ENCODE data around the gene ZNF775.

ZNF775 gene

DNA sequence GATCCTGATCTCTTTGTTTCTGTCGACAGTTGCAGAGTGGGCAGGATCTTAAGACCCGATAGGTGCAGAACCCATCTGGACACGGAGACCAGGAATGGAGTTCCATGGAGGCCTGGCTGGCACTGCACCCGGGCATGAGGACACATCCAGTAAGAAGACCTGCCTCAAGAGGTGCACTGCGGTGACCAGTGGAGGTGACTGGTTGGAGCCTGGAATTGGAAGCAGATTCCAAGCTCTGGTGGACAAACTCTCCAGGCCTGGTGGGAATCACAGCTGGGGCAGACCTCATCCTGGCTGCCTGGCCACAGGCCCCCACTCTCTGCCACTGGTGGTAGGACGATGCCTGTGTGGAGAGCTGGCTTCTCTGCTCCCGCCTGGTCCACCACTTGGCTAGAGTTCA, 31.0 kb downstream of the ZNF775 start:
- Histone ChIP-seq H3K4ac (ENCODE audit: low read depth, low read length) (no peak overlapping the region), H3K36me3 (ENCODE audit: control insufficient read depth, insufficient read depth, low read length) (no peaks in the 10 kb centered on the region), H3K4me1 (ENCODE audit: control insufficient read depth, low read depth, low read length) (no peaks in the 10 kb centered on the region), H3K4me2 (ENCODE audit: low read length) (no peak overlapping the region), H4K5ac (ENCODE audit: low read length) (no peak overlapping the region), H3K23ac (ENCODE audit: low read length) (no peak overlapping the region), H3K18ac (ENCODE audit: low read length) (no peak overlapping the region), H3K56ac (ENCODE audit: low read length) (no peak overlapping the region), H2BK15ac (replicated peaks; ENCODE audit: low read depth) (no peak overlapping the region), H3K9ac (ENCODE audit: low read length) (no peak overlapping the region), H3K79me2 (ENCODE audit: control insufficient read depth, insufficient read depth, low read length) (no peaks in the 10 kb centered on the region), H3K27ac (ENCODE audit: low read depth, low read length) (no peak overlapping the region), H3K27me3 (ENCODE audit: insufficient read depth, low read length, poor library complexity) (no peaks in the 10 kb centered on the region), H3K79me1 (ENCODE audit: low read length) (no peaks in the 10 kb centered on the region), H2BK5ac (ENCODE audit: low read length) (no peak overlapping the region), H4K8ac (ENCODE audit: low read depth, low read length) (no peak overlapping the region), H2BK120ac (ENCODE audit: low read depth, low read length) (no peak overlapping the region), H2AK5ac (ENCODE audit: low read length) (no peak overlapping the region), H3K4me3 (ENCODE audit: low read length) (no peak overlapping the region)
- no CpG with 5 or more reads among the region's 7 CpGs for WGBS (ENCODE audit: extremely low coverage, insufficient coverage, low lambda C conversion rate)
- no peak for DNase-seq

DNA sequence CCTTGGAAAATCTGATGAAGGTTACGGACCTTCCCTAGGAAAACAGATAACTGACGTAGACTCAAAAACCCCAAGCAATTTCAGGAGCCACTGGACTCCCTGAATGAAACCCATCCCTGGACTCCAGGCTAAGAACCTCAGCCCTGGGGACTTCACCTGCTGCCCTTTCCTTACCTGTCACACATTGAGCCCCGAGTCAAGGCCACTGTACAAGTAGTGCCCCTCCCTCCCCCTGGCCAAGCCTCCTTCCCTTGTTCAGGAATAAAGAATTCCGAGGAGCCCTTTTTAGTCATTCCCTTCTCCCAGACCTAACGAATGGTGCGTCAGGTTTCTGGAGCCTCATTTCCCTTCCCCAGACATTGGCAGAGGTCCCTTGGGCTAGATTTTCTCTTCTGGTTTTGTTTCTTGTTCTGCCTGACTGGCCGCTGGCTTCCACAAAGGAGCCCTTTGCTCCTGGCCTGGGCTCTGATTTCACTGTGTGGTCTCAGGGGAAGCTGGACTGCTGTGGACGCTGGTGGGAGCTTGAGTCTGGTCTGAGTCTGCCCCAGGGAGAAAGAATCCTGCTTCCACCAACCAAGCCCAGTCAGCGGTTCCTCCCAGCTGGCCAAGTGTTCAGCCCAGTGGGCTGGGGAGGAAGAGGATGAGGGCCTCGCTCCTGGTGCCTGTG, 31.7 kb downstream of the ZNF775 start:
- Histone ChIP-seq H2AK5ac (ENCODE audit: low read length) (no peak overlapping the region), H2BK5ac (ENCODE audit: low read length) (no peak overlapping the region), H3K79me2 (ENCODE audit: control insufficient read depth, insufficient read depth, low read length) (no peaks in the 10 kb centered on the region), H3K9ac (ENCODE audit: low read length) (no peak overlapping the region), H3K18ac (ENCODE audit: low read length) (no peak overlapping the region), H3K4ac (ENCODE audit: low read depth, low read length) (no peak overlapping the region), H3K56ac (ENCODE audit: low read length) (no peak overlapping the region), H3K23ac (ENCODE audit: low read length) (no peak overlapping the region), H4K8ac (ENCODE audit: low read depth, low read length) (no peak overlapping the region), H3K4me2 (ENCODE audit: low read length) (no peak overlapping the region), H3K27me3 (ENCODE audit: insufficient read depth, low read length, poor library complexity) (no peaks in the 10 kb centered on the region), H2BK120ac (ENCODE audit: low read depth, low read length) (no peak overlapping the region), H3K36me3 (ENCODE audit: control insufficient read depth, insufficient read depth, low read length) (no peaks in the 10 kb centered on the region), H3K4me1 (ENCODE audit: control insufficient read depth, low read depth, low read length) (no peaks in the 10 kb centered on the region), H3K79me1 (ENCODE audit: low read length) (no peaks in the 10 kb centered on the region), H3K27ac (ENCODE audit: low read depth, low read length) (no peak overlapping the region), H3K4me3 (ENCODE audit: low read length) (no peak overlapping the region), H4K5ac (ENCODE audit: low read length) (no peak overlapping the region), H2BK15ac (replicated peaks; ENCODE audit: low read depth) (no peak overlapping the region)
- no CpG with 5 or more reads among the region's 10 CpGs for WGBS (ENCODE audit: extremely low coverage, insufficient coverage, low lambda C conversion rate)
- DNase-seq = no peak

DNA sequence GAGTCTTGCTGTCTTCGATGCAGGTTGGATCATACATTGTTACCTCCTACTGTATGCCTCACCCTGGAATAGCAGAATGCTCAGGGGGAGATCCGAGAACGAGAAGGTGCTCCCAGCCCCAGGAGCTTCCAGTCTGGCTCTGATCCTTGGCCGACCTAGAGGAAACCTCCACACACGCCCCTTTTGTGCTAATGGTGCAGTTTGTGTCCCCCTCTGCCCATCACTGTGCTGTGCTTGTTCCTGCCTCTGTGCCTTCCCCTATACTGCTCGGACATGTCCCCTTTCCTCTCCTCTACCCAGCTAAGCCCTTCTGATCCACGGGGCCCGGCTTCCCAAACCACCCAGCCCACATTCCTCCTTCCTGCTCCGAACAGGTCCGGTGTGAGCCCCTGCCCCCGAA, 32.5 kb downstream of the ZNF775 start:
- WGBS (ENCODE audit: extremely low coverage, insufficient coverage, low lambda C conversion rate) = no CpG with 5 or more reads among the region's 11 CpGs

DNA sequence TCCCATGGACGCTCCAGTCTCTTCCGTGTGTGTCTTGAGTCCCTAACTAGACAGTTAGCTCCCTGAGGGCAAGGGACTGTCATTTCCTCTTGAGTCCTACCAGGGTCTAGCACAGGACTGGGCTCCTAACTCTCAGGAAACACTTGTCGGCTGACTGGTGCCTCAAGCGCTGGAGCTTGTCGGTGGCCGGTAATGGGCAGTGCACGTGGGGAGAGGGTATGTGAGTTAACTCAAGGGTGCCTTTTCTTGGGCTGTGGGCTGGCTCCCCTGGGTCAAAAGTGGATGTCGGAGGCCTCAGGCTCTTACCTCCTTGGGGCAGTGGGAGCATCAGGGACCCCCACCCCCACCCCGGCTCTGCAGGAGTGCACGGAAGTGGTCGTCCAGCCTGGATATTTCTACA, 32.9 kb downstream of the ZNF775 start:
- H3K4me2 ChIP-seq (ENCODE audit: low read length) = no peak overlapping the region
- no peak overlapping the region for H2BK5ac ChIP-seq (ENCODE audit: low read length)
- H4K5ac ChIP-seq (ENCODE audit: low read length) = no peak overlapping the region
- no CpG with 5 or more reads among the region's 11 CpGs for WGBS (ENCODE audit: extremely low coverage, insufficient coverage, low lambda C conversion rate)
- no peak overlapping the region for H3K56ac ChIP-seq (ENCODE audit: low read length)
- H3K23ac ChIP-seq (ENCODE audit: low read length) = no peak overlapping the region
- H2BK15ac ChIP-seq (replicated peaks; ENCODE audit: low read depth) = no peak overlapping the region
- no peak overlapping the region for H3K27ac ChIP-seq (ENCODE audit: low read depth, low read length)
- no peak overlapping the region for H2BK120ac ChIP-seq (ENCODE audit: low read depth, low read length)
- H3K18ac ChIP-seq (ENCODE audit: low read length) = no peak overlapping the region
- H3K4me1 ChIP-seq (ENCODE audit: control insufficient read depth, low read depth, low read length) = no peaks in the 10 kb centered on the region
- no peak overlapping the region for H3K4me3 ChIP-seq (ENCODE audit: low read length)
- no peak for DNase-seq
- no peak overlapping the region for H2AK5ac ChIP-seq (ENCODE audit: low read length)
- H3K79me2 ChIP-seq (ENCODE audit: control insufficient read depth, insufficient read depth, low read length) = no peaks in the 10 kb centered on the region
- no peaks in the 10 kb centered on the region for H3K36me3 ChIP-seq (ENCODE audit: control insufficient read depth, insufficient read depth, low read length)
- H3K79me1 ChIP-seq (ENCODE audit: low read length) = no peaks in the 10 kb centered on the region
- no peak overlapping the region for H3K4ac ChIP-seq (ENCODE audit: low read depth, low read length)
- no peak overlapping the region for H3K9ac ChIP-seq (ENCODE audit: low read length)
- no peaks in the 10 kb centered on the region for H3K27me3 ChIP-seq (ENCODE audit: insufficient read depth, low read length, poor library complexity)
- H4K8ac ChIP-seq (ENCODE audit: low read depth, low read length) = no peak overlapping the region

More for the DNA sequence above, 32.5 kb downstream of the ZNF775 start:
- no peak overlapping the region for H3K4ac ChIP-seq (ENCODE audit: low read depth, low read length)
- H3K27me3 ChIP-seq (ENCODE audit: insufficient read depth, low read length, poor library complexity) = no peaks in the 10 kb centered on the region
- no peaks in the 10 kb centered on the region for H3K36me3 ChIP-seq (ENCODE audit: control insufficient read depth, insufficient read depth, low read length)
- H3K18ac ChIP-seq (ENCODE audit: low read length) = no peak overlapping the region
- no peaks in the 10 kb centered on the region for H3K4me1 ChIP-seq (ENCODE audit: control insufficient read depth, low read depth, low read length)
- no peak for DNase-seq
- H3K56ac ChIP-seq (ENCODE audit: low read length) = no peak overlapping the region
- no peak overlapping the region for H3K27ac ChIP-seq (ENCODE audit: low read depth, low read length)
- no peak overlapping the region for H3K23ac ChIP-seq (ENCODE audit: low read length)
- H2BK15ac ChIP-seq (replicated peaks; ENCODE audit: low read depth) = no peak overlapping the region
- H3K79me2 ChIP-seq (ENCODE audit: control insufficient read depth, insufficient read depth, low read length) = no peaks in the 10 kb centered on the region
- no peak overlapping the region for H2BK5ac ChIP-seq (ENCODE audit: low read length)
- no peak overlapping the region for H2AK5ac ChIP-seq (ENCODE audit: low read length)
- H4K8ac ChIP-seq (ENCODE audit: low read depth, low read length) = no peak overlapping the region
- H2BK120ac ChIP-seq (ENCODE audit: low read depth, low read length) = no peak overlapping the region
- H3K9ac ChIP-seq (ENCODE audit: low read length) = no peak overlapping the region
- H3K4me3 ChIP-seq (ENCODE audit: low read length) = no peak overlapping the region
- no peaks in the 10 kb centered on the region for H3K79me1 ChIP-seq (ENCODE audit: low read length)
- no peak overlapping the region for H4K5ac ChIP-seq (ENCODE audit: low read length)
- H3K4me2 ChIP-seq (ENCODE audit: low read length) = no peak overlapping the region

DNA sequence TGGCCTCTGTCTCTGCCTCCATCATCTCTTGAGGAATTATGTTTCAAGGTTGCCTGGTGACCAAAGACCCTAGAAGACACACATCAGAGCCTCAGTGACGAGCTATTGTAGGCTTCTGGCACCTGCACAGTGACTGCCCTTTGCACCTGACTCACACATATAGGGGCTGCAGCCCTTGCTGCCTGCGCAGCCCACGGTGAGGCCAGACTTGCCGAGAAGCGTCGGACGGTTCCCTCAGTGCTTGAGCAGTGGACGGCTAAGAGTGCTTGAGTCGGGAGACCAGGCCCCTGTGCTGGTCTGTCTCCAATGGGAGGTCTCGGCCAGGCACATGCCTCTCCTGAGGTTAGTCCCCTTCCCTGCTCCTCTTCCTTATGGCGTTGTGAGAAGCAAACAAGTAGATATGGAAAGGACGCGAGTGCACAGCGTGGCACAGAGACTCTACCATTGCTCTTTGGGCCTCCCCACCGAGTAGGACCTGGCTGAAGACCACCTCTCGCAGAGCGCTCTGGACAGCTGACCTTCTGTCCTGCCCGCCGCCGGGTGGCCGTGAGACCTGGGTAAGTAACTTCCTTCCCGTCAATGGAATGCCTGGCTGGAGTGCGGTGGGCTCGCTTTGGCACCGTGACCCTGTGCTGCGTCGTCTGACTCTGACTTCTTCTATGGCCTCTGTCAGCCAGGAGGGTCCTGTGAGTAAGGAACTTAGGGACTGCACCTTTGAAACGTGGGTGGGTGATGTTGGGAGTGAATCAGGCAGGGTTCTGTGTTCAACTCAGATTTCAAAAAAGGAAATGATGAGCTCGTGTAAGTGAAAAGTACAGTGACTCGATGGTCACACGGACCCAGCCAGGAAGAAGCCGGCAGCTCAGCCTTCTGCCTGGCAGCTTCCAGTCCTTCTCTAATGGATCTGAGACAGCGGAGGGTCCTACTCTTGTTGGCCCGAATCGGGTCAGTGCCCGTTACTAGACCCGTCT, 33.7 kb downstream of the ZNF775 start:
- Histone ChIP-seq H2BK120ac (ENCODE audit: low read depth, low read length) (no peak overlapping the region), H3K18ac (ENCODE audit: low read length) (no peak overlapping the region), H3K36me3 (ENCODE audit: control insufficient read depth, insufficient read depth, low read length) (no peaks in the 10 kb centered on the region), H3K79me2 (ENCODE audit: control insufficient read depth, insufficient read depth, low read length) (no peaks in the 10 kb centered on the region), H2AK5ac (ENCODE audit: low read length) (no peak overlapping the region), H3K4ac (ENCODE audit: low read depth, low read length) (no peak overlapping the region), H3K9ac (ENCODE audit: low read length) (no peak overlapping the region), H3K4me2 (ENCODE audit: low read length) (no peak overlapping the region), H2BK15ac (replicated peaks; ENCODE audit: low read depth) (no peak overlapping the region), H3K56ac (ENCODE audit: low read length) (no peak overlapping the region), H3K23ac (ENCODE audit: low read length) (no peak overlapping the region), H3K4me1 (ENCODE audit: control insufficient read depth, low read depth, low read length) (no peaks in the 10 kb centered on the region), H3K4me3 (ENCODE audit: low read length) (no peak overlapping the region), H4K8ac (ENCODE audit: low read depth, low read length) (no peak overlapping the region), H3K27me3 (ENCODE audit: insufficient read depth, low read length, poor library complexity) (no peaks in the 10 kb centered on the region), H3K27ac (ENCODE audit: low read depth, low read length) (no peak overlapping the region), H2BK5ac (ENCODE audit: low read length) (no peak overlapping the region), H3K79me1 (ENCODE audit: low read length) (no peaks in the 10 kb centered on the region), H4K5ac (ENCODE audit: low read length) (no peak overlapping the region)
- no peak for DNase-seq
- no CpG with 5 or more reads among the region's 37 CpGs for WGBS (ENCODE audit: extremely low coverage, insufficient coverage, low lambda C conversion rate)

All from mesendoderm (in vitro differentiated cells).